Pancreas (tissue), 10 donors: Measurements from ENCODE around the gene IRF5. TPM values are rescaled to one million over a fixed set of nuclear protein-coding genes. Genes with fewer than 3 reads are reported as not detected.

Source experiments
- ATAC-seq, 4 donors: fragments of 200-7000 bp; cut with Tn5 transposase; one replicate each; pipeline versions ENCODE4 v1.8.0 to v1.9.1; 2020; ENCODE audit warnings: mild to moderate bottlenecking in 4 of 4, moderate library complexity in 4 of 4
- DNase-seq, 6 donors: peaks; one replicate each; pipeline ENCODE4 v3.0.0-alpha.2; 2020
- FAIRE-seq: peaks from 2 replicates; lab custom pipeline; 2012; peaks lifted over from hg19 to GRCh38; lab: Jason Lieb, UNC
- H3K27ac ChIP-seq, 4 donors: fragments of 200-600 bp; sonication (generic); 1 replicate in 3 of 4; 2 replicates in 1 of 4; pipeline versions ENCODE4 v1.5.0 to v1.8.0; 2020
- H3K27me3 ChIP-seq, 4 donors: fragments of 200-600 bp; one replicate each; pipeline ENCODE4 v1.8.0; 2021
- H3K36me3 ChIP-seq, 3 donors: fragments of 200-600 bp; sonication (generic) in 1 of 3; one replicate each; pipeline versions ENCODE4 v1.5.0 to v1.8.0; 2020 to 2021
- H3K4me1 ChIP-seq, 3 donors: fragments of 200-600 bp; one replicate each; pipeline ENCODE4 v1.8.0; 2021
- H3K4me3 ChIP-seq, 4 donors: fragments of 200-600 bp; sonication (generic) in 2 of 4; one replicate each; pipeline versions ENCODE4 v1.5.0 to v1.8.0; 2020 to 2021
- H3K9me3 ChIP-seq, 4 donors: fragments of 200-600 bp; one replicate each; pipeline ENCODE4 v1.8.0; 2021
- CTCF ChIP-seq, 4 donors: fragments of 200-600 bp; sonication (generic) in 3 of 4; IDR thresholded peaks; one replicate each; pipeline versions ENCODE4 v1.5.0 to v1.8.0; 2021; ENCODE audit warnings: antibody characterized with exemption in 4 of 4
- WGBS, 2 donors: extraction: QIAGEN DNeasy Blood & Tissue Kit; methylation state at CpG; one replicate each; pipeline ENCODE4 v1.1.7; 2013; 5-methylcytosine and 5-hydroxymethylcytosine counted together
- intact Hi-C, 3 donors: fragments of 100-400 bp; cut with DNase I; formaldehyde crosslinking; loops; one replicate each; pipeline versions ENCODE4 v1.11.1 to v1.14.2; 2022
- polyA plus RNA-seq, 2 donors: library from polyadenylated mRNA; stranded (reverse); fragments of 200-250 nt; gene quantifications; one replicate each; pipeline ENCODE4 v1.2.3, GENCODE V29; 2013
- total RNA-seq, 6 donors: library from RNA; stranded (reverse); fragmentation: NEBNext Ultra II Directional in 4 of 6; extraction: Animal tissue kit (Norgen Biotek cat#: 25700) in 4 of 6; gene quantifications; one replicate each; pipeline versions ENCODE4 v1.2.1 to v1.2.4, GENCODE V29; 2021 to 2023
- donor health status: healthy with polysubstance abuse.
- donor health status: DM: no; HTN: no; CAD: no; lungs with moderate emphysema.
- donor health status: DM: no; HTN: no; CAD: no.
- donor health status: control.
- donor health status: control.
- donor health status: Bipolar disorder and iron deficiency.
- donor health status: DM: yes; HTN: yes; CAD: no.
- donor health status: DM: no; HTN: no; CAD: no.
- donor health status: DM: no; HTN: no; CAD: no.
- donor health status: DM: yes; HTN: yes; CAD: no.

Gene IRF5
- total and polyA plus RNA-seq, 8 donors = 3.2 to 12.4 (median 5.1) TPM

GRCh38 chr7:128944487-128945236, 6.9 kb downstream of the IRF5 start:
- H3K27me3 ChIP-seq = no peaks in the 10 kb centered on the region
- no peak for TF ChIP-seq CTCF (IDR thresholded peaks at IDR 0.05)
- WGBS, 2 donors = 75 to 86% methylated on average over 7 of the region's 7 CpGs
- FAIRE-seq = no peak
- no peak for DNase-seq
- no peaks in the 10 kb centered on the region for H3K4me1 ChIP-seq
- H3K4me3 ChIP-seq = no peak overlapping the region
- H3K9me3 ChIP-seq = no peaks in the 10 kb centered on the region
- H3K36me3 ChIP-seq = peaks cover 0 to 4% (median 0%) of the 10 kb centered on the region in 3 donors
- no peak overlapping the region for H3K27ac ChIP-seq
- ATAC-seq = no peak
- intact Hi-C loops = no loop called here

GRCh38 chr7:128945668-128946366, 8.1 kb downstream of the IRF5 start:
- ATAC-seq = no peak
- intact Hi-C loops = no loop called here
- Histone ChIP-seq H3K27me3 (no peaks in the 10 kb centered on the region), H3K4me3 (no peak overlapping the region), H3K27ac (no peak overlapping the region), H3K36me3 (peaks cover 0 to 4% (median 0%) of the 10 kb centered on the region in 3 donors), H3K4me1 (no peaks in the 10 kb centered on the region), H3K9me3 (no peaks in the 10 kb centered on the region)
- peak in 1 of 6 donors; percentile 68 for DNase-seq
- WGBS, 2 donors = 87 to 91% methylated on average over 21 of the region's 21 CpGs
- no peak for FAIRE-seq
- TF ChIP-seq CTCF (IDR thresholded peaks at IDR 0.05) = no peak

- H3K36me3 ChIP-seq = peaks cover 0 to 4% (median 0%) of the 10 kb centered on the region in 3 donors
- intact Hi-C loops = no loop called here
Measured at GRCh38 chr7:128946936-128947830, 9.5 kb downstream of the IRF5 start.

GRCh38 chr7:128947854-128948253, 10.1 kb downstream of the IRF5 start:
- intact Hi-C loops = no loop called here
- ATAC-seq (no peak), DNase-seq (no peak), FAIRE-seq (no peak)
- Histone ChIP-seq H3K9me3 (no peaks in the 10 kb centered on the region), H3K4me1 (no peaks in the 10 kb centered on the region), H3K27me3 (no peaks in the 10 kb centered on the region), H3K27ac (no peak overlapping the region), H3K4me3 (no peak overlapping the region), H3K36me3 (peaks cover 0 to 4% (median 0%) of the 10 kb centered on the region in 3 donors)
- WGBS, 2 donors = 88 to 93% methylated on average over 9 of the region's 9 CpGs
- no peak for TF ChIP-seq CTCF (IDR thresholded peaks at IDR 0.05)

More at GRCh38 chr7:128946936-128947830, 9.5 kb downstream of the IRF5 start:
- no peaks in the 10 kb centered on the region for H3K27me3 ChIP-seq
- H3K27ac ChIP-seq = no peak overlapping the region
- no peak for TF ChIP-seq CTCF (IDR thresholded peaks at IDR 0.05)
- H3K4me3 ChIP-seq = no peak overlapping the region
- 90 to 94% methylated on average over 16 to 22 of the region's 22 CpGs for WGBS, 2 donors
- DNase-seq = peak in 2 of 6 donors; percentile 51 to 68
- H3K4me1 ChIP-seq = no peaks in the 10 kb centered on the region
- no peaks in the 10 kb centered on the region for H3K9me3 ChIP-seq
- no peak for FAIRE-seq
- ATAC-seq = no peak
